Keratinocyte (primary cell): ENCODE measurements around the gene PITPNM3.

Experiments
- CTCF ChIP-seq, 3 experiments: IDR thresholded peaks in 1 of 3; conservative IDR thresholded peaks in 1 of 3; optimal IDR thresholded peaks in 1 of 3; 2 replicates in 2 of 3; 3 replicates in 1 of 3; pipeline versions ENCODE3 to v1.5.1; 2011; ENCODE audit warnings: low read length in 3 of 3, mild to moderate bottlenecking in 3 of 3, moderate library complexity in 2 of 3, control low read depth in 1 of 3, inconsistent platforms in 1 of 3; ENCODE audit not compliant: insufficient read depth in 2 of 3; ENCODE audit errors: extremely low read depth in 1 of 3
- EZH2 ChIP-seq: IDR thresholded peaks from one replicate; pipeline ENCODE4 v1.6.1; 2012; ENCODE audit warnings: inconsistent platforms, mild to moderate bottlenecking, low read length, moderate library complexity

- TF ChIP-seq CTCF (optimal IDR thresholded peaks at IDR 0.05 in 1 of 3, IDR thresholded peaks at IDR 0.05 in 1 of 3, conservative IDR thresholded peaks at IDR 0.05 in 1 of 3; ENCODE audit: extremely low read depth in 1 of 3, insufficient read depth in 2 of 3, low read length in 3 of 3) (no peak), EZH2 (no peak)
These were observed 129.8 kb downstream of the PITPNM3 start for GRCh38 chr17:6426356-6427101.
